Pancreas (tissue), 10 donors: Measurements from ENCODE around the gene SCD5. TPM values are rescaled to one million over a fixed set of nuclear protein-coding genes. Genes with fewer than 3 reads are reported as not detected.
A peak's percentile ranks its signal among the peaks of the same experiment; 100 is the strongest.

Experiments
- ATAC-seq, 4 donors: fragments of 200-7000 bp; cut with Tn5 transposase; one replicate each; pipeline versions ENCODE4 v1.8.0 to v1.9.1; 2020; ENCODE audit warnings: mild to moderate bottlenecking in 4 of 4, moderate library complexity in 4 of 4
- DNase-seq, 6 donors: peaks; one replicate each; pipeline ENCODE4 v3.0.0-alpha.2; 2020
- FAIRE-seq: peaks from 2 replicates; lab custom pipeline; 2012; peaks lifted over from hg19 to GRCh38; lab: Jason Lieb, UNC
- H3K27ac ChIP-seq, 4 donors: fragments of 200-600 bp; sonication (generic); 1 replicate in 3 of 4; 2 replicates in 1 of 4; pipeline versions ENCODE4 v1.5.0 to v1.8.0; 2020
- H3K27me3 ChIP-seq, 4 donors: fragments of 200-600 bp; one replicate each; pipeline ENCODE4 v1.8.0; 2021
- H3K36me3 ChIP-seq, 3 donors: fragments of 200-600 bp; sonication (generic) in 1 of 3; one replicate each; pipeline versions ENCODE4 v1.5.0 to v1.8.0; 2020 to 2021
- H3K4me1 ChIP-seq, 3 donors: fragments of 200-600 bp; one replicate each; pipeline ENCODE4 v1.8.0; 2021
- H3K4me3 ChIP-seq, 4 donors: fragments of 200-600 bp; sonication (generic) in 2 of 4; one replicate each; pipeline versions ENCODE4 v1.5.0 to v1.8.0; 2020 to 2021
- H3K9me3 ChIP-seq, 4 donors: fragments of 200-600 bp; one replicate each; pipeline ENCODE4 v1.8.0; 2021
- CTCF ChIP-seq, 4 donors: fragments of 200-600 bp; sonication (generic) in 3 of 4; IDR thresholded peaks; one replicate each; pipeline versions ENCODE4 v1.5.0 to v1.8.0; 2021; ENCODE audit warnings: antibody characterized with exemption in 4 of 4
- WGBS, 2 donors: extraction: QIAGEN DNeasy Blood & Tissue Kit; methylation state at CpG; one replicate each; pipeline ENCODE4 v1.1.7; 2013; 5-methylcytosine and 5-hydroxymethylcytosine counted together
- intact Hi-C, 3 donors: fragments of 100-400 bp; cut with DNase I; formaldehyde crosslinking; loops; one replicate each; pipeline versions ENCODE4 v1.11.1 to v1.14.2; 2022
- polyA plus RNA-seq, 2 donors: library from polyadenylated mRNA; stranded (reverse); fragments of 200-250 nt; gene quantifications; one replicate each; pipeline ENCODE4 v1.2.3, GENCODE V29; 2013
- total RNA-seq, 6 donors: library from RNA; stranded (reverse); fragmentation: NEBNext Ultra II Directional in 4 of 6; extraction: Animal tissue kit (Norgen Biotek cat#: 25700) in 4 of 6; gene quantifications; one replicate each; pipeline versions ENCODE4 v1.2.1 to v1.2.4, GENCODE V29; 2021 to 2023
- donor health status: healthy with polysubstance abuse.
- donor health status: DM: no; HTN: no; CAD: no; lungs with moderate emphysema.
- donor health status: DM: no; HTN: no; CAD: no.
- donor health status: control.
- donor health status: control.
- donor health status: Bipolar disorder and iron deficiency.
- donor health status: DM: yes; HTN: yes; CAD: no.
- donor health status: DM: no; HTN: no; CAD: no.
- donor health status: DM: no; HTN: no; CAD: no.
- donor health status: DM: yes; HTN: yes; CAD: no.

The SCD5 gene
- total and polyA plus RNA-seq, 8 donors = 19.1 to 58.3 (median 31.3) TPM

- Histone ChIP-seq H3K4me1 (no peaks in the 10 kb centered on the region), H3K36me3 (no peaks in the 10 kb centered on the region), H3K27me3 (no peaks in the 10 kb centered on the region), H3K9me3 (no peaks in the 10 kb centered on the region), H3K4me3 (no peak overlapping the region), H3K27ac (no peak overlapping the region)
- no peak for TF ChIP-seq CTCF (IDR thresholded peaks at IDR 0.05)
- intact Hi-C loops = no loop called here
- WGBS, 2 donors = 83 to 87% methylated on average over 4 of the region's 4 CpGs
- FAIRE-seq = no peak
- no peak for DNase-seq
- ATAC-seq = no peak
Measured at GRCh38 chr4:82623121-82623683, 175.4 kb downstream of the SCD5 start.

GRCh38 chr4:82621251-82621650 lies 177.3 kb downstream of the SCD5 start:
- 88 to 91% methylated on average over 3 of the region's 3 CpGs for WGBS, 2 donors
- intact Hi-C loops = no loop called here
- Histone ChIP-seq H3K36me3 (no peaks in the 10 kb centered on the region), H3K27ac (no peak overlapping the region), H3K4me3 (no peak overlapping the region), H3K27me3 (no peaks in the 10 kb centered on the region), H3K9me3 (no peaks in the 10 kb centered on the region), H3K4me1 (no peaks in the 10 kb centered on the region)
- no peak for ATAC-seq
- FAIRE-seq = no peak
- no peak for TF ChIP-seq CTCF (IDR thresholded peaks at IDR 0.05)
- no peak for DNase-seq

GRCh38 chr4:82620126-82620735 lies 178.4 kb downstream of the SCD5 start:
- 59 to 65% methylated on average over 6 of the region's 6 CpGs for WGBS, 2 donors
- intact Hi-C loops = no loop called here
- DNase-seq = no peak
- Histone ChIP-seq H3K36me3 (no peaks in the 10 kb centered on the region), H3K4me3 (no peak overlapping the region), H3K4me1 (no peaks in the 10 kb centered on the region), H3K9me3 (no peaks in the 10 kb centered on the region), H3K27me3 (no peaks in the 10 kb centered on the region), H3K27ac (no peak overlapping the region)
- TF ChIP-seq CTCF (IDR thresholded peaks at IDR 0.05) = no peak
- no peak for ATAC-seq
- no peak for FAIRE-seq

- Histone ChIP-seq H3K36me3 (no peaks in the 10 kb centered on the region), H3K4me1 (no peaks in the 10 kb centered on the region), H3K9me3 (no peaks in the 10 kb centered on the region), H3K27ac (no peak overlapping the region), H3K4me3 (no peak overlapping the region), H3K27me3 (no peaks in the 10 kb centered on the region)
- no peak for TF ChIP-seq CTCF (IDR thresholded peaks at IDR 0.05)
- ATAC-seq (peak in 1 of 4 donors; percentile 30), FAIRE-seq (no peak), DNase-seq (no peak)
- 47 to 53% methylated on average over 2 of the region's 2 CpGs for WGBS, 2 donors
- intact Hi-C loops = no loop called here
Measured at GRCh38 chr4:82618103-82618720, 180.4 kb downstream of the SCD5 start.
